Measurements from ENCODE around the gene DACT2. TPM values are rescaled to one million over a fixed set of nuclear protein-coding genes. Genes with fewer than 3 reads are reported as not detected.

Gene DACT2
- total and polyA plus RNA-seq, 10 of the 15 experiments (the other 5 are each of a cell fraction or from before 2014, with no cell fraction given), result not detected

GRCh38 chr6:168276576-168277273 lies 42.9 kb downstream of the DACT2 start:
- WGBS (ENCODE audit: insufficient coverage, insufficient replicate concordance, low lambda C conversion rate, missing lambda C conversion rate), result 68% methylated on average over 32 of the region's 32 CpGs
- intact Hi-C loops (cut with micrococcal nuclease; ENCODE audit: unreplicated experiment) (no loop called here), in situ Hi-C loops (cut with MboI) (no loop called here)
- H3K9me3 ChIP-seq (replicated peaks; ENCODE audit: control insufficient read depth, insufficient read depth, low read length), result no peaks in the 10 kb centered on the region; the same call in 2 of the 3 replicates
- RAD21 ChIA-PET (ENCODE audit: unreplicated experiment), result no interaction called here
- no peaks in the 10 kb centered on the region for H3K4me1 ChIP-seq (ENCODE audit: control insufficient read depth, insufficient read depth, low read length)
- POLR2A ChIA-PET, result no interaction called here
- CTCF ChIA-PET, result no interaction called here
- no peaks in the 10 kb centered on the region for H3K27me3 ChIP-seq (replicated peaks in 1 of 2; ENCODE audit: control insufficient read depth in 2 of 2, insufficient read depth in 2 of 2, low read length in 1 of 2)
- H3K27ac ChIP-seq (ENCODE audit: control insufficient read depth, insufficient read depth), result no peak overlapping the region
- H3K9ac ChIP-seq (ENCODE audit: control insufficient read depth, insufficient read depth, low read length), result no peak overlapping the region
- no peak for FAIRE-seq
- SMC1A ChIA-PET (ENCODE audit: uncharacterized antibody, unreplicated experiment), result no interaction called here
- H3K36me3 ChIP-seq (ENCODE audit: control insufficient read depth in 2 of 2, insufficient read depth in 2 of 2, low read length in 1 of 2), result no peaks in the 10 kb centered on the region
- no peaks in the 10 kb centered on the region for H4K20me1 ChIP-seq (ENCODE audit: control insufficient read depth, insufficient read depth)
- no peak for ATAC-seq
- no peak overlapping the region for H2AFZ ChIP-seq (ENCODE audit: control insufficient read depth, low read depth, low read length)
- no peaks in the 10 kb centered on the region for H3K79me2 ChIP-seq (ENCODE audit: control insufficient read depth, insufficient read depth, low read length)
- no peak overlapping the region for H3K4me2 ChIP-seq (ENCODE audit: control insufficient read depth, insufficient read depth)
- TF ChIP-seq TCF3 (IDR thresholded peaks at IDR 0.05; ENCODE audit: borderline replicate concordance, insufficient read depth, low read depth, low read length), result no peak
- TF ChIP-seq SP1 (IDR thresholded peaks at IDR 0.05; ENCODE audit: low read depth, low read length), result no peak
- no peak for TF ChIP-seq EZH2 (IDR thresholded peaks at IDR 0.05; ENCODE audit: borderline replicate concordance, control insufficient read depth, low read depth, low read length)
- TF ChIP-seq POLR2A (IDR thresholded peaks at IDR 0.05; ENCODE audit: low read depth, low read length), result no peak
- no TSS peak for BruUV-seq (replicated peaks)
- no peak for DNase-seq (ENCODE audit: low read depth, low spot score)
- no peak overlapping the region for H3K4me3 ChIP-seq

DNA sequence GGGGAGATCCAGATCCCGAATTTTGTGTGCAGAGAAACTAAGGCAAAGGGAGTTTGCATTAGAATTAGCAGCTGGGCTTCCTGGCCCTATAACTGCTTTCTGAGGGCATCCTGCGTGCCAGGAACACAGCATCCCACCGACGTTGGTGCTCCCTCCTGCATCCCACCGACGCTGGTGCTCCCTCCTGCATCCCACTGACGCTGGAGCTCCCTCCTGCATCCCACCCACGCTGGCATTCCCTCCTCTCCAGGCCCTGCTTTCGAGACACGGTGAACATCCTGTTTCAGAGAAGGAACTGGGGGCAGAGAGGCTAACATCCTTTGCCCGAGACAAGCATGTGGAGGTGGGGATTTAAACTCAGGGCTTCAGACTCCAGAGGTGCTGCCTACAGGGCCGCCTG lies 44.4 kb downstream of the DACT2 start:
- Histone ChIP-seq H3K27me3 (replicated peaks in 1 of 2; ENCODE audit: control insufficient read depth in 2 of 2, insufficient read depth in 2 of 2, low read length in 1 of 2) (no peaks in the 10 kb centered on the region), H3K27ac (ENCODE audit: control insufficient read depth, insufficient read depth) (no peak overlapping the region), H2AFZ (ENCODE audit: control insufficient read depth, low read depth, low read length) (no peak overlapping the region), H3K79me2 (ENCODE audit: control insufficient read depth, insufficient read depth, low read length) (no peaks in the 10 kb centered on the region), H3K4me2 (ENCODE audit: control insufficient read depth, insufficient read depth) (no peak overlapping the region), H3K9me3 (replicated peaks; ENCODE audit: control insufficient read depth, insufficient read depth, low read length) (no peaks in the 10 kb centered on the region), H4K20me1 (ENCODE audit: control insufficient read depth, insufficient read depth) (no peaks in the 10 kb centered on the region), H3K4me3 (no peak overlapping the region), H3K36me3 (ENCODE audit: control insufficient read depth in 2 of 2, insufficient read depth in 2 of 2, low read length in 1 of 2) (no peaks in the 10 kb centered on the region), H3K4me1 (ENCODE audit: control insufficient read depth, insufficient read depth, low read length) (no peaks in the 10 kb centered on the region), H3K9ac (ENCODE audit: control insufficient read depth, insufficient read depth, low read length) (no peak overlapping the region)
- DNase-seq (ENCODE audit: low read depth, low spot score), result no peak
- ChIA-PET POLR2A (no interaction called here), SMC1A (ENCODE audit: uncharacterized antibody, unreplicated experiment) (interaction anchor here (1.3 kb wide), 1 partner anchor 191 kb away, joined by 3 read pairs; no protein-coding TSS in a partner anchor), CTCF (no interaction called here), RAD21 (ENCODE audit: unreplicated experiment) (no interaction called here)
- FAIRE-seq, result no peak
- WGBS (ENCODE audit: insufficient coverage, insufficient replicate concordance, low lambda C conversion rate, missing lambda C conversion rate), result 8% methylated on average over 12 of the region's 12 CpGs
- ATAC-seq, result no peak
- BruUV-seq (replicated peaks), result no TSS peak
- in situ Hi-C loops (cut with MboI) (no loop called here), intact Hi-C loops (cut with micrococcal nuclease; ENCODE audit: unreplicated experiment) (no loop called here)
- TF ChIP-seq TCF3 (IDR thresholded peaks at IDR 0.05; ENCODE audit: borderline replicate concordance, insufficient read depth, low read depth, low read length), result no peak
- TF ChIP-seq TCF12 (IDR thresholded peaks at IDR 0.05; ENCODE audit: low read depth, low read length), result no peak
- no peak for TF ChIP-seq SIN3A (IDR thresholded peaks at IDR 0.05; ENCODE audit: low read depth, low read length)
- TF ChIP-seq MEF2A (IDR thresholded peaks at IDR 0.05; ENCODE audit: insufficient read depth, low read depth, low read length), result no peak
- TF ChIP-seq CREB1 (IDR thresholded peaks at IDR 0.05; ENCODE audit: low read depth), result no peak
- no peak for TF ChIP-seq NBN (IDR thresholded peaks at IDR 0.05)
- TF ChIP-seq TAF1 (IDR thresholded peaks at IDR 0.05; ENCODE audit: borderline replicate concordance, low read depth, low read length), result no peak
- TF ChIP-seq JUNB (IDR thresholded peaks at IDR 0.05), result no peak
- TF ChIP-seq, protein P1, sequence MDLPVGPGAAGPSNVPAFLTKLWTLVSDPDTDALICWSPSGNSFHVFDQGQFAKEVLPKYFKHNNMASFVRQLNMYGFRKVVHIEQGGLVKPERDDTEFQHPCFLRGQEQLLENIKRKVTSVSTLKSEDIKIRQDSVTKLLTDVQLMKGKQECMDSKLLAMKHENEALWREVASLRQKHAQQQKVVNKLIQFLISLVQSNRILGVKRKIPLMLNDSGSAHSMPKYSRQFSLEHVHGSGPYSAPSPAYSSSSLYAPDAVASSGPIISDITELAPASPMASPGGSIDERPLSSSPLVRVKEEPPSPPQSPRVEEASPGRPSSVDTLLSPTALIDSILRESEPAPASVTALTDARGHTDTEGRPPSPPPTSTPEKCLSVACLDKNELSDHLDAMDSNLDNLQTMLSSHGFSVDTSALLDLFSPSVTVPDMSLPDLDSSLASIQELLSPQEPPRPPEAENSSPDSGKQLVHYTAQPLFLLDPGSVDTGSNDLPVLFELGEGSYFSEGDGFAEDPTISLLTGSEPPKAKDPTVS (IDR thresholded peaks at IDR 0.05; ENCODE audit: low read depth, low read length), result no peak
- no peak for TF ChIP-seq CHD2 (IDR thresholded peaks at IDR 0.05; ENCODE audit: borderline replicate concordance, low read depth, low read length)
- TF ChIP-seq BCLAF1 (IDR thresholded peaks at IDR 0.05), result no peak
